ENCODE results near the gene ARHGAP31.

Gene ARHGAP31

GRCh38 chr3:119469418-119470189 is 175.4 kb downstream of the ARHGAP31 start:
- no peak for DNase-seq (ENCODE audit: low read depth)
- peak overlapping the region; percentile 89 for H3K4me3 ChIP-seq (ENCODE audit: low read depth, low read length)
- TF ChIP-seq CTCF (IDR thresholded peaks at IDR 0.05; ENCODE audit: low read depth, low read length, missing control alignments), result no peak
